Upper lobe of left lung (tissue), 6 donors: Measurements from ENCODE around the gene CLRN3. TPM values are rescaled to one million over a fixed set of nuclear protein-coding genes. Genes with fewer than 3 reads are reported as not detected.

Experiments
- ATAC-seq, 2 donors: fragments of 200-7000 bp; cut with Tn5 transposase; one replicate each; pipeline ENCODE4 v1.9.1; 2022; ENCODE audit warnings: mild to moderate bottlenecking in 2 of 2, moderate library complexity in 2 of 2; ENCODE audit not compliant: low FRiP score in 2 of 2
- DNase-seq, 2 donors: peaks; one replicate each; pipeline ENCODE4 v3.0.0-alpha.2; 2019 to 2020
- H3K27ac ChIP-seq, 4 donors: fragments of 200-600 bp; sonication (generic); one replicate each; pipeline ENCODE4 v1.5.1; 2016 to 2019
- H3K27me3 ChIP-seq, 4 donors: fragments of 200-600 bp; sonication (generic); one replicate each; pipeline ENCODE4 v1.5.1; 2017 to 2019
- H3K36me3 ChIP-seq, 4 donors: fragments of 200-600 bp; sonication (generic); one replicate each; pipeline ENCODE4 v1.5.1; 2016 to 2019
- H3K4me1 ChIP-seq, 4 donors: fragments of 200-600 bp; sonication (generic); one replicate each; pipeline ENCODE4 v1.5.1; 2018 to 2019
- H3K4me3 ChIP-seq, 4 donors: fragments of 200-600 bp; sonication (generic); one replicate each; pipeline ENCODE4 v1.5.1; 2017 to 2019; ENCODE audit warnings: mild to moderate bottlenecking in 2 of 4, moderate library complexity in 1 of 4
- H3K9me3 ChIP-seq, 4 donors: fragments of 200-600 bp; sonication (generic); one replicate each; pipeline ENCODE4 v1.5.1; 2018 to 2019
- EP300 ChIP-seq, 4 donors: sonication (generic); formaldehyde crosslinking; IDR thresholded peaks; one replicate each; pipeline ENCODE4 v1.5.1; 2017; ENCODE audit warnings: antibody characterized with exemption in 4 of 4, control low read depth in 2 of 4
- POLR2A ChIP-seq, 4 donors: fragments of 450-650 bp; IDR thresholded peaks; one replicate each; pipeline ENCODE4 v1.5.1; 2016 to 2017; ENCODE audit warnings: antibody characterized with exemption in 4 of 4, mild to moderate bottlenecking in 2 of 4
- POLR2AphosphoS5 ChIP-seq, 2 donors: sonication (generic); formaldehyde crosslinking; IDR thresholded peaks; one replicate each; pipeline ENCODE4 v1.5.1; 2017; ENCODE audit warnings: antibody characterized with exemption in 2 of 2
- WGBS, 2 donors: methylation state at CpG; one replicate each; pipeline ENCODE4 v1.1.5; 2017 to 2018; 5-methylcytosine and 5-hydroxymethylcytosine counted together
- total RNA-seq, 6 donors: library from RNA; depleted of rRNA in 4 of 6; stranded (reverse); fragments of >200 nt in 4 of 6; gene quantifications; one replicate each; pipeline versions ENCODE4 v1.1.0 to v1.2.1, GENCODE V29; 2016 to 2021
- TF ChIP-seq, protein P1 (sequence below), 6 experiments: fragments of 450-650 bp in 4 of 6; fragments of 200-600 bp in 2 of 6; sonication (generic) in 2 of 6; IDR thresholded peaks; one replicate each; pipeline ENCODE4 v1.5.1; 2016 to 2019; ENCODE audit warnings: antibody characterized with exemption in 6 of 6
- donor health status: DM: no; HTN: no; CAD: no; lungs with moderate emphysema.
- donor health status: DM: no; HTN: yes; CAD: no; lungs with severe emphysema.

The CLRN3 gene
- total RNA-seq, 6 donors from 2014 or later = 0.37 to 0.49 TPM; not detected in 4

DNA sequence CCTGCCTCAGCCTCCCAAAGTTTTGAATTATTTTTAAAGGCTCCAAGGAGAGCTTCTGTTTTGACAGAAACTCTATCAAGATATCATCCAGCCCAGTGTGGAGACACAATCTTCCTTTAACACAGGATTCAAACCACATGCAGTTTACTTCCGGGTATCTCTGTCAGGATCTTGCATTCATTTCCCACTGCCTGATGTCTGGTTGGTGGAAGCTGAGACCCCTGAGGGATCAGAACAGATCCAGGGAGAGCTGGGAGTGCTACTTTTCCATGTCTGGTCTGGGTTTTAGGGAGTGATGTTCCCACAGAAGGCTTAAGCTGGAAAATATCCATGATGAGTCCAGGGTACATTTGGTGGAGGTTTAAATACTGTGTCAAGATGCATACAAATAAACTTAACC, 30.9 kb upstream of the CLRN3 start:
- H3K36me3 ChIP-seq = no peaks in the 10 kb centered on the region
- ATAC-seq (no peak), DNase-seq (no peak)
- no peaks in the 10 kb centered on the region for H3K9me3 ChIP-seq
- H3K27me3 ChIP-seq = no peaks in the 10 kb centered on the region
- no peak overlapping the region for H3K4me3 ChIP-seq
- H3K27ac ChIP-seq = peak overlapping the region; percentile 67 to 85 (median 80)
- TF ChIP-seq POLR2AphosphoS5 (IDR thresholded peaks at IDR 0.05) = no peak
- no peak for TF ChIP-seq POLR2A (IDR thresholded peaks at IDR 0.05)
- TF ChIP-seq, protein P1, sequence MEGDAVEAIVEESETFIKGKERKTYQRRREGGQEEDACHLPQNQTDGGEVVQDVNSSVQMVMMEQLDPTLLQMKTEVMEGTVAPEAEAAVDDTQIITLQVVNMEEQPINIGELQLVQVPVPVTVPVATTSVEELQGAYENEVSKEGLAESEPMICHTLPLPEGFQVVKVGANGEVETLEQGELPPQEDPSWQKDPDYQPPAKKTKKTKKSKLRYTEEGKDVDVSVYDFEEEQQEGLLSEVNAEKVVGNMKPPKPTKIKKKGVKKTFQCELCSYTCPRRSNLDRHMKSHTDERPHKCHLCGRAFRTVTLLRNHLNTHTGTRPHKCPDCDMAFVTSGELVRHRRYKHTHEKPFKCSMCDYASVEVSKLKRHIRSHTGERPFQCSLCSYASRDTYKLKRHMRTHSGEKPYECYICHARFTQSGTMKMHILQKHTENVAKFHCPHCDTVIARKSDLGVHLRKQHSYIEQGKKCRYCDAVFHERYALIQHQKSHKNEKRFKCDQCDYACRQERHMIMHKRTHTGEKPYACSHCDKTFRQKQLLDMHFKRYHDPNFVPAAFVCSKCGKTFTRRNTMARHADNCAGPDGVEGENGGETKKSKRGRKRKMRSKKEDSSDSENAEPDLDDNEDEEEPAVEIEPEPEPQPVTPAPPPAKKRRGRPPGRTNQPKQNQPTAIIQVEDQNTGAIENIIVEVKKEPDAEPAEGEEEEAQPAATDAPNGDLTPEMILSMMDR (IDR thresholded peaks at IDR 0.05) = no peak
- no peak for TF ChIP-seq EP300 (IDR thresholded peaks at IDR 0.05)
- WGBS, 2 donors = 56 to 62% methylated on average over 1 of the region's 1 CpG
- peaks cover 56 to 85% (median 61%) of the 10 kb centered on the region in 4 donors for H3K4me1 ChIP-seq

DNA sequence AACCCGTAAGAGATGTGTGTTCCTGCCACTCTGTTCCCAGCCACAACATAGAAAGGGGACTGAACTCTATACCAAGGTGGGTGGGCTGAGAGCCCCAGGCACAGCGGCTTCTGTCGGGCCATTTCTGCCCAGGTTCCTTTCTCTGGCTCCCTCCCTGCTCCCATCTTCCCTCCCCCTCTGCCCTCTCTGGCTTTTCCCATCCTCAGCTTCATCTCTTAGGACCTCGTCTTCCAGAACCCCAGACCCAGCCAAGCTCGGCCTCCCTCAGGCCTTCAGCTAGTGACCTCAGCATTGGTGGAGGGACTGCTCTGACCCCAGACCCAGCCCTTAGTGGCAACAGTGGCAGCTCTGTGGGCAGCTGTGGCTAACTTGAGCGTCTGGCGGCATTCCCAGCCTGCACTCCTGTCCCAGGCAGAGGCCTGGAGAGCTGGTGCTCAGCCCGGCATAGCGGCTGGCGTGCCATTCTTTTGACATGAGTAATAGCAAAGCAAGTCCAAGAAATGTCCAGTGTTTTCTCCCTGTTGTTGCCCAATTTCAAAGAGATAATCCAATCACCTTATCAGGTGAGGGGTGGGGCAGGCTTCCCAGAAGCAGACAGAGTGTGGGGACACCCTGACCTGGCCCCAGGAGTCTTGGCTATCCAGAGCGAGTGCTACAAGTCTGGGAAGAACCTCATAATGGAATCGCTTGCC, 30.1 kb upstream of the CLRN3 start:
- Histone ChIP-seq H3K36me3 (no peaks in the 10 kb centered on the region), H3K27me3 (no peaks in the 10 kb centered on the region), H3K27ac (peak overlapping the region; percentile 67 to 85 (median 80)), H3K9me3 (no peaks in the 10 kb centered on the region), H3K4me1 (peaks cover 53 to 77% (median 56%) of the 10 kb centered on the region in 4 donors), H3K4me3 (no peak overlapping the region)
- TF ChIP-seq EP300 (IDR thresholded peaks at IDR 0.05) (peak; percentile 61 to 99 (median 92)), POLR2A (IDR thresholded peaks at IDR 0.05) (peak in 1 of 4 donors; percentile 22), POLR2AphosphoS5 (IDR thresholded peaks at IDR 0.05) (peak; percentile 76 to 83)
- TF ChIP-seq, protein P1 (IDR thresholded peaks at IDR 0.05) = no peak
- WGBS, 2 donors = 55 to 76% methylated on average over 8 to 12 of the region's 12 CpGs
- ATAC-seq (peak; percentile 47 to 89), DNase-seq (peak; percentile 75 to 94)

DNA sequence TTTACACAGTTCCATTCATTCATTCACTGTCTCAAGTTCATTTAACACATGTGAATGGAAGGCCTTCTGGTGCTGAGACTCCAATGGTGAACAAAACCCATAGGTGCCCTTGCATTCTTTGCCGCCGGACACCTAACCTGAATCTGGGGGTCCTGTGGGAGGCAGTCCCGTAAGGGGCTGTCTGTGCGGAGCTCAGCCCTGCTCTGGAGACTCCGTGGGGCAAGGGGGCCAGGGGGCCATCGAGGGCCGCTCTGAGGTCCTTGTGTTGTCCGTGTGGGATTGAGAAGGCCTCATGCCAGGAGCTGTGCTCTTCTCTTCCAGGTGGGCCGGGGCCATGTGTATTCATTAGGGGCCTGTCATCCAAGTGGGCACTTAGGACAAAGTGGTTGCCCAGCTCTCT, 29.5 kb upstream of the CLRN3 start:
- 95 to 96% methylated on average over 9 of the region's 9 CpGs for WGBS, 2 donors
- Histone ChIP-seq H3K9me3 (no peaks in the 10 kb centered on the region), H3K36me3 (no peaks in the 10 kb centered on the region), H3K27me3 (no peaks in the 10 kb centered on the region), H3K4me3 (no peak overlapping the region), H3K4me1 (peaks cover 53 to 76% (median 54%) of the 10 kb centered on the region in 4 donors), H3K27ac (peak overlapping the region; percentile 67 to 85 (median 80))
- ATAC-seq (no peak), DNase-seq (no peak)
- TF ChIP-seq POLR2AphosphoS5 (IDR thresholded peaks at IDR 0.05) = no peak
- TF ChIP-seq POLR2A (IDR thresholded peaks at IDR 0.05) = no peak
- TF ChIP-seq, protein P1 (IDR thresholded peaks at IDR 0.05) = no peak
- no peak for TF ChIP-seq EP300 (IDR thresholded peaks at IDR 0.05)

DNA sequence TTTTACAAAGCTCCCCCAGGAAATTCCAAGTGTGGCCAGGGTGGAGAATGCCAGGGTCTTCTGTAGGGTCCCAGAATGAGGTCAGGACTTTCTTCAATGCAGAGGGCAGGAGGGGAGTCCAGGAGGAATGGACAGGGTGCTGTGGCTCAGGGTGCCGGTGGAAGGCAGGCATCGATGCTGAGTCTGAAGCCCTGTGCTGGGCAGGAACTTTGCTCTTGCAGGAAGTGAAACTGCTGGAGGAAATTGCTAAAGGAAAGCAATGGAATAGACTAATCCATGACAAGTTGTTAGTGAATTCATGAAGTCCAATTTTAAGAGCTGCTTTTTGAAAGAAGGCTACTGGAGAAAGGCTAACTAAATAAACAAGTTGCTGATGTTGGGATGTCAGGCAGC, 29.0 kb upstream of the CLRN3 start:
- Histone ChIP-seq H3K36me3 (no peaks in the 10 kb centered on the region), H3K4me1 (peaks cover 50 to 72% (median 53%) of the 10 kb centered on the region in 4 donors), H3K4me3 (no peak overlapping the region), H3K27ac (peak overlapping the region; percentile 67 to 85 (median 80)), H3K9me3 (no peaks in the 10 kb centered on the region), H3K27me3 (no peaks in the 10 kb centered on the region)
- WGBS, 2 donors = 40 to 63% methylated on average over 2 of the region's 2 CpGs
- TF ChIP-seq POLR2AphosphoS5 (IDR thresholded peaks at IDR 0.05) = no peak
- TF ChIP-seq EP300 (IDR thresholded peaks at IDR 0.05) = no peak
- TF ChIP-seq POLR2A (IDR thresholded peaks at IDR 0.05) = no peak
- TF ChIP-seq, protein P1 (IDR thresholded peaks at IDR 0.05) = no peak
- ATAC-seq (peak in 1 of 2 donors; percentile 59), DNase-seq (no peak)
